Hematopoietic multipotent progenitor cell treated with erythropoietin and hydrocortisone succinate and interleukin-3 and kit ligand, for 15 days (in vitro differentiated cells): ENCODE measurements around the gene KLK1.
"Not testable (repeated sequence)": the region's sequence is repeated elsewhere in the genome, so short reads cannot be mapped to it uniquely, and the experiment has no call there.

Experiments
- DNase-seq: peaks from one replicate; pipeline ENCODE4 v3.0.0-alpha.2; 2015; ENCODE audit warnings: low spot score

The KLK1 gene

GRCh38 chr19:50792272-50793250 lies 31.0 kb downstream of the KLK1 start:
- DNase-seq: no peak

GRCh38 chr19:50791594-50792271 lies 31.9 kb downstream of the KLK1 start:
- no peak for DNase-seq

- no peak for DNase-seq
Observed at GRCh38 chr19:50790922-50791467, 32.6 kb downstream of the KLK1 start.

GRCh38 chr19:50790396-50790795 lies 33.2 kb downstream of the KLK1 start, which contains the start of gene ACP4:
ACP4 (plus strand) TSS chr19:50790415; CDS start chr19:50790415, 0 bp downstream.
- DNase-seq: no peak

- DNase-seq: no peak
Observed at GRCh38 chr19:50785329-50785728, 38.3 kb downstream of the KLK1 start.

- no peak for DNase-seq
Observed at GRCh38 chr19:50784710-50785109, 38.9 kb downstream of the KLK1 start.

GRCh38 chr19:50783848-50784152 lies 39.8 kb downstream of the KLK1 start:
- not testable (repeated sequence) for DNase-seq

- no peak for DNase-seq
Observed at GRCh38 chr19:50780753-50781435, 42.7 kb downstream of the KLK1 start.

GRCh38 chr19:50779504-50780457 lies 43.8 kb downstream of the KLK1 start:
- no peak for DNase-seq

GRCh38 chr19:50778906-50779430 lies 44.6 kb downstream of the KLK1 start:
- no peak for DNase-seq

- DNase-seq: no peak
Observed at GRCh38 chr19:50777830-50778303, 45.7 kb downstream of the KLK1 start.

GRCh38 chr19:50777261-50777660 lies 46.3 kb downstream of the KLK1 start:
- no peak for DNase-seq

- no peak for DNase-seq
Observed at GRCh38 chr19:50776131-50776530, 47.5 kb downstream of the KLK1 start.

- DNase-seq: not testable (repeated sequence)
Observed at GRCh38 chr19:50773454-50773853, 50.1 kb downstream of the KLK1 start.

- not testable (repeated sequence) for DNase-seq
Observed at GRCh38 chr19:50772912-50773311, 50.7 kb downstream of the KLK1 start.

- DNase-seq: peak; percentile 15
Observed at GRCh38 chr19:50772476-50772875, 51.1 kb downstream of the KLK1 start.

- no peak for DNase-seq
Observed at GRCh38 chr19:50770888-50771287, 52.7 kb downstream of the KLK1 start.

- DNase-seq: not testable (repeated sequence)
Observed at GRCh38 chr19:50770164-50770563, 53.4 kb downstream of the KLK1 start, which contains the start of gene GPR32. GPR32 (plus strand) TSS chr19:50770464; CDS start chr19:50770601, 137 bp downstream.
